HG02571 (cell line): ENCODE data around the gene MRO.
"Not testable (repeated sequence)": the region's sequence is repeated elsewhere in the genome, so short reads cannot be mapped to it uniquely, and the experiment has no call there.

Source experiments
- ATAC-seq: cut with Tn5 transposase; IDR thresholded peaks from one replicate; pipeline ENCODE4 v1.9.1; 2021; ENCODE audit warnings: mild to moderate bottlenecking, moderate library complexity; ENCODE audit not compliant: unreplicated experiment

The MRO gene

DNA sequence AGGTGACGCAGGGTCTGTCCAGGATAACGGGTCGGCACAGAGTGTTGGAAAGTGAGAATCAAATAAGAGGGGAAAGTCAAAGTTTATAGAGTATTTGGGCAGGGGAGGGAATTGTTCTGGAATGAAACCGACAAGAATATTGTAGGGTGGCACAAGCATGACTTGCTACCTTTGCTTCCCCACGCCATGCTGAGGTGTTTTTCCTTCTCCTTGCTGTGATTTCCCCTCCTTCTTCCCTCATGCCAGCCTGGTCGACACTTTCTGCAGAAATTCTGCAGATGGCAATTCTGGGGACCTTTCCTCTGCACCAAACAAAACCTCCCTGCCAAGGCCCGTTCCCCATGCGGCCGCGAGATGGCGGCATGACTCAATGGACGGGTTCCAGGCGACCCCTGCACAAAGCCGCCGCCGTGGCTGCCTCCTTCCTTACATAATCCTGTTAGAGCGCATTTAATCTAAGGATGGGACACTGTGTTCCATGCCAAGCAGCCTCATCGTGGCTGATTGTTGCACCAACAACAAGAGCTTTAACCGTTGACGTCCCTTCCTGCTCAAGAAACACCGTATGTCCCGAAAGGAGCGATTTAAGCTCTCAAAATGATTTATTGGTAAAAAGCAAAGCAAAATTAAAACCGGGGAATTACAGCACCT is at the start of gene MRO:
Gene MRO, minus strand, starts transcription at position 289 of the 651 bp plus-strand sequence. CDS start 10,616 bp downstream, outside the sequence.
- ATAC-seq, result peak; percentile 92

DNA sequence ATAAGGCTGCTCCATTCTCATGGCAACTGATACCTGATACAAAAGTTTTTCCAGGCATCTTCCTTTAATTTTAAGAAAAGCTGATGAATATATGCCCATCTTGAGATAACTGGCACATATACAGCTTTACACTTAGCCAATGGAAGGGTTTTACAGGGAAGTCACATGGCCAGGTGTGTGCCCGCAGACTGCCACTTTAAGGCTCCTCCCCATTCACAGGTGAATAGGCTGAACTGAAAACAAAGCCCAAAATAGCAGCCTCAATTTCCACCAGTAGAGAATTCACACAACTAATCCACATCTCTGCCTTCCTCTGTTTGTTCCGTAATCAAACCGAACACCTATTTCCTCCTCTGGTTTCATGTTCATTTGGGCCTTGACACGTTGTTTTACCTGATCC is 49.3 kb upstream of the MRO start:
- no peak for ATAC-seq

DNA sequence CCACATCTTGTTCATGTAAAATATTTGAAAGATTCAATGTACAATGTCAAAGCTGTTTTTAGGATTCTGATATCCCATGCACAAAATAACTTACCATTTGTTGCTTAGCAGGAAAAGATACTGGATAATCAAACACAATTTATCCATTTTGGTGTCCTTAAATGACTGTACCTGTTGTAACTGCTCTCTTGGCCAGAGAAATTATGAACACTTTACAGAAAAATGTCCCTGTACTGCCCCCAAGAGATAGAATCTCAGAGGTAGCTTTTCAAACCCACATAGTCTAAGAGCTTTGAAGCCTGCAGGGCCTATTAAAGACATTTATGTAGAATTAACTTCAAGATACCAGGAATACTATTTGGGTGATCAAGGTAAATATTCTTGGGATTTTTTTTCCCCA is 46.9 kb upstream of the MRO start:
- no peak for ATAC-seq

DNA sequence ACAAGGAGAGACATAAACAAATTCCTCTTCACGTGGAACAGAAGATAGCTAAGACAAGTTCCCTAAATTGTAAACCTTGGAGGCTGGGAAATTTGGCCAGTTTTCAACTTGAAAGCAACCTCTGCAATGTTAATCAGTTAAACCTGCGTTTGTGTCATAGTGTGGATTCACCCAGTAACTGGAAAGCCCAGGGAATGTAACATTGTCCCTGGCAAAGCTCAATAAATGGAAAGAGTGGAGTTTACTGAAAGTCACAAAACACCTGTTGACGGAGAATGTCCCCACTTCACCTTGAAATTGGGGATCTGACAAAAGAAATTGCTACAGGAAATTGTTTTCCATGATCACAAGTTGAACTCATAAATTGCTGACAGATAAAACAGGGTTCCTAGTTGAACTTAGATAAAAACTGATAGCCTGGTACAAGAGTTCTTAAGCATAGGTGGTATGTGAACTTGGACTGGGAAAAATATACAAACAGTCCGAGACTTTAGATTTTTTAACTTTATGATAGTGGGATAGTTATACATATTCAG is 44.1 kb upstream of the MRO start:
- ATAC-seq, result no peak

DNA sequence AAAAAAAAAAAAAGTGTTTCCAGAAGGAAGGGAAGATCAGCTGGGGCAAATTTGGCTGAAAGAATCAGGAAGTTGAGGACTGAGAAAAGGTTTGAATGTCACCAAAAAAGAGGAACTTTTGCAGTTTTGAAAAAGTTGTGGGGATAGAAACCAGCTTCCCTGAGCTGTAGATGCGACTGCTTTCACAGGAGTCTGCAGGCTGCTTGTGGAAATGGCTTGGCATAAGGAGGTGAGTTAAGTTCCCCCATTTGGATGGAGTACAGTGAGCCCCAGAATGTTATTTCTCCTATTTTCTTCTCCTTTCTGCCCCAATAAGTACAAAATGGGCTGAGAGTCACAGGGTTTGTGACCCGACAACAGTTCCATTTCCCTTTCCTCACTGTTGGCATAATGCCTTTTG is 42.6 kb upstream of the MRO start:
- ATAC-seq, result no peak

DNA sequence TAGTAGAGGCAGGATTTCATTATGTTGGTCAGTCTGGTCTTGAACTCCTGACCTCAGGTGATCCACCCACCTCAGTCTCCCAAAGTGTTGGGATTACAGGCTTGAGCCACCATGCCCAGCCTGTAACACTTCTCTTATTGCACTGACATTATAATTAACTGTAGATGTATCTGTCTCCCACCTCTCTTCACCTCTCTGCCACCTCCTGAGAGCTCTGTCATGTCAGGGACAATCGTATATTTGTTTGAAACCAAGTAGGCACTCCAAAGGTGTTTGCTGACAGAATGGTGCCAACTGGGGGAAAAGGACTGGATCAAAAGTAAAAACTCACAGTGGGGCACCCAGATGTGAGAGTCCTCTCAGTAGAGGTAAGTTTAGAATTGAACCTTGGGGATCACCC is 41.8 kb upstream of the MRO start:
- ATAC-seq, result no peak

DNA sequence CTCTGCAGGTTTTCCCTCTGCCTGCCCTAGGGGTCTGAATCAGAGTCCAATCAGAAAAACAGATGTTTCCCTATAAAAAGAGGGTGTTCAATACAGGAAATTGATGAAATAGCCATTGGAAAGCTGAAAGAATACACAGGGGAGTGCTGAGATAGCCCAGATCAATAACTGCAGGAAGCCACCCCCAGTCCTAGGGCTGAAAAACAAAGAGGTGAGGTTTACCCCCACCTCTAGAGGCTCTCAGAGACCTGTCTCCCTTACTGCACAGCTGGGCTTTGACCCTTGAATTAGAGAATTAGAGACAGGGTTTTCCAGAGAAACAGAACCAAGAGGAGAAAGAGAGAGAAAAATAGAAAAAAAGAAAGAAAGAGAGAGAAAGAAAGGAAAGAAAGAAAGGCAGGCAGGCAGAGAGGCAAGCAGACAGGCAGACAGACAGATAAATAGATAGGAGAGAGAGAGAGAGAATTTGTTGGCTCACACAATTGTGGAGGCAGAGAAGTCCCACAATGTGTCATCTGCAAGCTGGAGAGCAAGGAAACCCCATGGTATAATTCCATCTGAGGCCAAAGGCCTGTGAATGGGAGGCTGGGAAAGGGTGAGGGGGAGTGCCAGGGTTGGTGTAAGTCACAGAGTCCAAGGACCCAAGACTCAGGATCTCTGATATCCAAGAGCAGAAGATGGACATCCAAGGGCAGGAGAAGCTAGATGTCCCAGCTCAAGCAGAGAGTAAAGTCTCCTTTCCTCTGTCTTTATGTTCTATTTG is 40.2 kb upstream of the MRO start:
- no peak for ATAC-seq

DNA sequence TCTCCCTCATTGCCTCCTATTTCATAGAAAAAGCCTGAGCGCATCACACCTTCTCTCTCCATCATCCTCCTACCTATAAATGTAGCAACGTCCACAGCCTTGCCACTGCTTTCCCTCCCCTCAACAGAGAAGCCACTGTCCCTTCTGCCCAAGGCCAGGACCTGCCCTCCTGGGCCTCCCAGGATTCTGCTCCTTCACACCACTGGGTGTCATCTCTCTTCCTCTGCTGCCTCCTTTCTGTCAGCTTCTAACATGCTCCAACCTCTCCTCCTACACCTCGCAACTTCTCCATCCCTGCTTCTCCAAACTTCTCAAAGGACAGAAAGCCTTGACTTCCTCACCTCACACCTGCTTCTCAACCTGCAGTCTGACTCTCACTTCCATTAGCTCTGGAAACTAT is 37.9 kb upstream of the MRO start:
- ATAC-seq, result no peak

DNA sequence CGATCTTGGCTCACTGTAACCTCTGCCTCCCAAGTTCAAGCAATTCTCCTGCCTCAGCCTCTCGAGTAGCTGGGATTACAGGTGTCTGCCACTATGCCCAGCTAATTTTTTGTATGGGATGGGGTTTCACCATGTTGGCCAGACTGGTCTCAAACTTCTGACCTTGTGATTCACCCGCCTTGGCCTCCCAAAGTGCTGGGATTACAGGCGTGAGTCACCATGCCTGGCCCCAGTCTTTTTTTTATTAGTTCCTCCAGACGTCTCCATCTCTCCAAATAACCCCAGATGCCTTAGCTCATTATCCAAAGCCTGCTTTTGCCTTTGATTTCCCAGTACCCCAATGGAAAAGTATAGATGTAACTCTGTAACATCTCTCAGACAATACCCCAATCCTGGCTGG is 37.4 kb upstream of the MRO start:
- ATAC-seq, result not testable (repeated sequence)

DNA sequence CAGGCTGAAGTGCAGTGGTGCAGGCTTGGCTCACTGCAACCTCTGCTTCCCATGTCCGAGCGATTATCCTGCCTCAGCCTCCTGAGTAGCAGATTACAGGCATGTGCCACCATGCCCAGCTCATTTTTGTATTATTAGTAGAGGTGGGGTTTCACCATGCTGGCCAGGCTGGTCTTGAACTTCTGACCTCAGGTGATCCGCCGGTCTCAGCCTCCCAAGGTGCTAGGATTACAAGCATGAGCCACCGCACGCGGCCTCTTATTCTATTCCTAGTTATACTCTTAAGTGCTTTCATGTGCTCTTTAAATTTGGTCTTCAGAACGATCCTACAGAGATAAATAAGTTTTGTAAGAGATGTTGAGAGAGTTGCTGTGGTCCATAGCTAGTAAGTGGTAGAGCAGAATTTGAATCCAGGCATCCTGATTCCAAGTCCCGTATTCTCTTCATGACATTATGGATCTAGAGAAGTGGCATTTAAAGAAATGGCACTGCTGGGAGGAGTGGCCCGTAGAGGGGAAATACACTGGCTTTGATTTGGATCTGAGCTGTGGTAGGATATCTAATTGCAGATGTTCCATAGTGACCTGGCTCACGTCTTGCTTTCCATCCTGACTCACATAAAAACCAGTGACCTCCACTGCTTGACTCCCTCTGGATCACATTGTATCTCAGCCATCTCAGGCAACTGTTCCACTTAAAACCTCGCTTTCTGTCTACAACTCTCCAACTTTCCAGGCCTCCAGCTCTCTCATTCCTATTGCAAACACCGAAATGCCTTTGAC is 36.4 kb upstream of the MRO start:
- ATAC-seq, result no peak

DNA sequence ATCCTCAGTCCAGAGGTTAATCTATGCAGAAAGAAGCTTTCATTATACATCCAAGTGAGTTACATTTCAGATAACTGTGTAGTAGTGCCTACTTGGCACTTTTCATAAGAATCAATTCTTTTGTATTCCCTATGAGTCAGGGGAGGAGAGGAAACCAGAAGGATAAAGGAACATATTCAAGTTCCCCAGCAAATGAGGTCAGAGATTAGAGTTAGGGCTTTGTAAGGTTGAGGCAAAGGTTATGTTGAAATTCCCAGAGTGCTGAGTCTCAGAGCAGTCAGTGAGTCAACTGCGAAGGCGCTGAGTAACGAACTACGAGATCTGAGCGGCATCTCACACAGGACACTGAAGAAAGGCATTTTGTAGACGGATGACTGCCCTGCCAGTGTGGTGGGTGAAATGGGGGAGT is 34.1 kb upstream of the MRO start:
- no peak for ATAC-seq

DNA sequence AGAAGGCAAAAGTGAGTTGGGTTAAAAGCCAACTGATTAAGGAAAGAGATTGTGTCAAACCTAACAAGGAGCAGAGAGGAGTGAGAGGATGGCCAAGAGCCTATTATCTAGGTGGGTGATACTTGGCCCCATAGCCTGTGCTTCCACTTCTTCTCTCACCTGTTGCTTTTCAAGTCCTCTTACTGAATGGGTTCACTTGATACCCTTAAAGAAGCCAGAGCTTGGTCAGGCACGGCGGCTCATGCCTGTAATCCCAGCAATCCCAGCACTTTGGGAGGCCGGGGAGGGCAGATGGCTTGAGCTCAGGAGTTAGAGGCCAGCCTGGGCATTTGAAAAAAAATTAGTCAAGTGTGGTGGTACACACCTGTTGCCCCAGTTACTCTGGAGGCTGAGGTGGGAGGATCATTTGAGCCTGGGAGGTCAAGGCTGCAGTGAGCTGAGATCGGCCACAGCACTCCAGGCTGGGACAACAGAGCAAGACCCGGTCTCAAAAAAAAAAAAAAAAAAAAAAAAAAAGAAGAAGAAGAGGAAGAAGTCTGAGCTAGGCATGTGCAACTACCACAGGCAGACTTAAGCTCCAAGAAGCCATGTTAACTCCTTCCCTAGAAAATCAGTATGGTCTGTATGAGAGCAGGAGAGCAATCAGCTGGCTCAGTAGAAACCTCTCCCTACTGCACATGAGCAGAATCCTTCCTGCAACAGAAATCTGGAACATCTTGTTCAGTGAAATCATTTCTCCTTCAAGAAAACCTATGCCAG is 30.7 kb upstream of the MRO start:
- no peak for ATAC-seq

DNA sequence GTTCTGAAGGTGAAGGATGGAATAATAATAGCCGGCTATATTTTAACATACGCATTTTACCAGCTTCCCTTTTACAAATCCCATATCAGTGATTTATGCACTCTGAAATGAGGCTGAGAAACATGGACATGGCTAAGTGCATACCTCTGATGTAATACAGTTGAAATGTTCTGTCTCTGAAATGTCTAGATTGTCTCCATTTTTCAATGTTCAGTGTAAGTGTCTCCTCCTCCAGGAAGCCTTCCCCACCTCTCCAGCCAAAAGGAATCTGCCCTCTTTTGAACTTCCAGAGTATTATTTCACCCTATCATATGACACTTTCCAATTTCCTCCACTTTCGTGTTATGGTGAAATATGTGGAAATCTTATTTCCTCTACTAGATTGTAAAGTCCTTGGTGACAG is 29.6 kb upstream of the MRO start:
- no peak for ATAC-seq

DNA sequence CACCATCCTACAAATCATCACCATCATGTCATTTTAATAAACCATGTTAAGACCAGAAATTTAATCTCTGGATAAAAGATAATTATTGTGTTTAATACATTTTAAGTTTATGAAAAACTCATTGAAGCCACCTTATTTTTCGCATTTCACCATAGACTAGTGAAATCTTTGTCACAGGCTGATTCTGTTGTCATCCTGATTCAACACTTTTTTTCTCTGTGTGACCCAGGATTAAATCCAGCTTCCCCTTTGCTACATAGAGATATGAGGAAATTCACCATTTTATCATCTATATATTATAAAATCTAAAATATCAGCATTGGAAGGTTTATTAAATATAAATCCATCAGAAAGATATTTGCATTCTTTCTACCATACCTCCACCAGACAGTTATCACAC is 29.2 kb upstream of the MRO start:
- ATAC-seq, result no peak

DNA sequence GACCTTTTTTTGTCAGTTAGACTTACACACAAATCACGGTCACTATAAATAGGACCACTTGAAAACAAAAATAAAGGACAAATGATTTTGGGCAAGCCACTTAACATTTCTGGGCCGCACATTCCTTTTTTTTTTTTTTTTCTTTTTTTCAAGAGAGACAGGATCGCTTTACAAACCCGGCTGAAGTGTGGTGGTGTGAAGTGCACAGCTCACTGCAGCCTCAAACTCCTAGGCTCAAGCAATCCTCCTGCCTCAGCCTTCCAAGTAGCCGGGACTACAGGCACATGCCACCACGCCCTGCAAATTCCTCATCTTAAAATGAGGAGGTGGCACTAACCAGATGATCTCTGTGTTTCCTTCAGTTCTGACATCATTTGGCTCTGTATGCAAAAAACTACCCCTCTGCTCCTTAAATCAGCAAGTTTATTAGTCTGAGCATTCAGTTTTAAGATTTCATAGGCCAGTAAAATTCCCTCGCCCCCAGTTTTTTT is 28.3 kb upstream of the MRO start:
- ATAC-seq, result no peak

DNA sequence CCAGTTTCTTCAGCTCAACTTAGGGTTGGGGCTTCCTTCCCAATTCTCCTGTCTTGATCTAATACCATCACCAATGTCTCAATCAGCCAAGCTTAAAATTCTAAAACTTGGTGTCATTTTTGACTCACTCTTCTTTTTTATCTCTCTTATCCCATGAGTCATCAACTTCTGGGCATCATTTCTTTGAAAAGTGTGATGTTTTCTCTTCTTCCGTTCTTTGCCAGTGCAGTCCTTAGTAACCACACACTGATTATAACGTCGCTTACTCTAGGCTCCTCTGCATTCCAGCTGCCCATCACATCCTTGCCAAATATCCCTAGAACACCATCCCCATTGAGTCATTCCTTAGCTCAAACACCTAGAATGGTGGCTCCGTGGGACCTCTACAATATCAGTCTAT is 27.4 kb upstream of the MRO start:
- no peak for ATAC-seq

DNA sequence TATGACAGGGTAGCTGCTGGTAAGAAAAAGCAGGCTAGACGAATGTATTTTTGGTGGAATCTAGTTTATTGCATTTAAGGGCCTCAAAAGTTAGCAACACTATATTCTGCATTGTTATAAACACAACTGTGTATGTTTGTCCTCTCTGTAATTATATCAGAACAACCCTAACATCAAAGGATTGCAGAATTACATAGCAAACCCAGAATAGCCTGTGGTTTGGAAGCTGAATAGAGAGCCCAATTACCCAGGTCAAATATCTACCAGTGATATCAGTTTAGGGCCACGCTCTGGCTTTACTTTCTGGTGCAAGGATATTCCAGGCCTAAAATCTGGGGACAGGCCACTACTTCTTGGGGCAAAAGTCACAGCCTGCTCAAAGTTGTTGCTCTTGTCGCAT is 25.1 kb upstream of the MRO start:
- ATAC-seq, result no peak

DNA sequence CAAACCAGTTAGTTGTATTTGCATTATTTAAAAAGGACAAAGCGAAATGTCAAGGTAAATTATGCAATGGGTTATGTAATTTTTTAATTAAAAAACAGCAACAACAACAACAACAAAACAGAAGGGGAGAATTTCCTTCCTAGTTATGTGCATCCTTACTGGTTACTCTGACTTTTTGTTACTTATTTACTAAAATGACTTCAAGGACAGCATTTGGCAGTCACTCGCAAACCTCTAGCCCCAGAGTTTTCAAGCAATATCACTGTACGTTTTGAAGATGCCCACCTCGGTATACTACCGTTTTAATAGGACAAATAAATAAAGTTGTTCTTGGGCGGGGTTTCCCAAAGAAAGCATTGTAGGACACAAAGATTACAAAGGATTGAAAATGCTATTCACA is 24.7 kb upstream of the MRO start:
- ATAC-seq, result no peak

DNA sequence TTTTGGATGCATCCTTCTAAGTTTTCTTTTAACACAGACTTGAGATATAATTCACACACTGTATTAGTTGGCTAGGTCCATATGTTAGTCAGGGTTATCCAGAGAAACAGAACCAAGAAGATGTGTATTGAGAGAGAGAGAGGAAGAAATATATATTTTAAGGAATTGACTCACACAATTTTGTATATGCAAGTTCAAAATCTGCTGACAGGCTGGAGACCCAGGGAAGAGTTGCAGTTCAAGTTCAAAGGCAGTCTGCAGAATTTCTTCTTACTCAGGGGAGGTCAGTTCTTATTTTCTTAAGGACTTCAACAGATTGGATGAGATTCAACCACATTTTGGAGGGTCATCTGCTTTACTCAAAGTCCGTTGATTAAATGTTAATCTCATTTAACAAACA is 23.0 kb upstream of the MRO start:
- ATAC-seq, result no peak

DNA sequence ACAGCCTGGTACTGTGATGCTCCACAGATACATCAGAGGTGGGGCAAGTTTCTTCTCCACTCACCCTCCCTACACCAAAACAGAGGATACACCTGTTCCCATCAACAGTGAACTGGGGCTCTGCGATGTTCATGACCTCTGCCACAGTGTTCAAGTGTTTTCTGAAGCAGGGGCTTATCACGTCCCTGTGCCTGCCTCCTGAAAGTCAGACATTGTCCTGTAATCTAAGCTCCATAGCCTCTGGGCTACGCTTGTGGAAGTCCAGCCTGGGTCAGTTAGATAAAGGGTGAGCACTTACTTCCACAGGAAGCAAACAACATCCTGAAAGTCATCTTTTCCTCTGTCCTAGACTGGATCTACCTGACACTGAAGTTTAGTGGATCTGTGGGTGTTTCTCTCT is 20.2 kb upstream of the MRO start:
- no peak for ATAC-seq

DNA sequence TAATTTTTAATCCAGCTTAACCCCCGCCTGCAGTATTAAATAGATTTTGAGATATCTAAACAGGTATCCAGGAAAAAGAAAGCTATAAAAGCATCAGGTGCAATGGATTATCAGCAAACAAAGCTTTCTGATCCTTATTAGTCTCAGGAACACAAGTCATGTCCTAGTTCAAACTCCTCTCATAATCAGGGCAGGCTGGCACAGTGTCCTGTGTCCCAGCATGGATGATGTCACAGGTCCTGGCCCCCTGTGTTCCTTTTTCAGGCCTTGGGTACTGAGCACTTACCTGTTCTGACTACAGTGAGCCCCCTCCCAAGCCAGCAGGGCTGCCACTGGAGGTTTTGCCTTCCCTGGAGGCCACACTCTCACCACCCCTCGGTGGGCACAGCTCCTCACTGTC is 19.5 kb upstream of the MRO start:
- ATAC-seq, result no peak
